Body of pancreas (tissue), 4 donors: ENCODE results near the gene SOHLH1. TPM values are rescaled to one million over a fixed set of nuclear protein-coding genes. Genes with fewer than 3 reads are reported as not detected.

Experiments
- ATAC-seq: fragments of 150-250 bp; one replicate; pipeline ENCODE4 v1.9.1; 2016
- DNase-seq, 4 donors: peaks; one replicate each; pipeline ENCODE4 v3.0.0-alpha.2; 2019
- H3K27ac ChIP-seq, 4 donors: fragments of 200-600 bp; sonication (generic); 1 replicate in 3 of 4; 2 replicates in 1 of 4; pipeline versions ENCODE4 v1.5.1 to v1.6.1; 2016 to 2019; ENCODE audit warnings: mild to moderate bottlenecking in 1 of 4, mixed read lengths in 1 of 4, moderate library complexity in 1 of 4
- H3K27me3 ChIP-seq, 2 donors: fragments of 200-600 bp; sonication (generic); one replicate each; pipeline ENCODE4 v1.6.0; 2016; ENCODE audit warnings: mild to moderate bottlenecking in 1 of 2
- H3K36me3 ChIP-seq, 2 donors: fragments of 200-600 bp; sonication (generic); replicated peaks in 1 of 2; 2 replicates each; pipeline ENCODE4 v1.5.1; 2016; ENCODE audit warnings: low read depth in 2 of 2; ENCODE audit not compliant: insufficient read depth in 1 of 2
- H3K4me1 ChIP-seq: fragments of 200-600 bp; sonication (generic); one replicate; pipeline ENCODE4 v1.6.0; 2016
- H3K4me3 ChIP-seq, 2 donors: fragments of 200-600 bp; sonication (generic); 1 replicate in 1 of 2; 2 replicates in 1 of 2; pipeline ENCODE4 v1.5.1; 2016 to 2019
- H3K9me3 ChIP-seq, 3 donors: fragments of 200-600 bp; sonication (generic); 1 replicate in 2 of 3; 2 replicates in 1 of 3; pipeline ENCODE4 v1.5.1; 2016
- POLR2A ChIP-seq, 3 donors: fragments of 450-650 bp; IDR thresholded peaks; one replicate each; pipeline ENCODE4 v1.6.1; 2016; ENCODE audit warnings: antibody characterized with exemption in 3 of 3, mild to moderate bottlenecking in 2 of 3
- WGBS, 2 donors: methylation state at CpG; one replicate each; pipeline ENCODE4 v1.1.5; 2017; 5-methylcytosine and 5-hydroxymethylcytosine counted together
- intact Hi-C: fragments of 100-400 bp; cut with DNase I; formaldehyde crosslinking; loops from one replicate; pipeline ENCODE4 v1.15.1; 2023
- total RNA-seq, 2 donors: library from RNA; depleted of rRNA; stranded (reverse); fragments of >200 nt; gene quantifications; one replicate each; pipeline ENCODE4 v1.1.0, GENCODE V29; 2016
- TF ChIP-seq, protein P1 (sequence below), 7 experiments: fragments of 450-650 bp in 4 of 7; fragments of 200-600 bp in 3 of 7; sonication (generic) in 3 of 7; IDR thresholded peaks; one replicate each; pipeline ENCODE4 v1.5.1; 2016 to 2019; ENCODE audit warnings: antibody characterized with exemption in 7 of 7

The SOHLH1 gene
- total RNA-seq, 2 donors from 2014 or later = not detected

DNA sequence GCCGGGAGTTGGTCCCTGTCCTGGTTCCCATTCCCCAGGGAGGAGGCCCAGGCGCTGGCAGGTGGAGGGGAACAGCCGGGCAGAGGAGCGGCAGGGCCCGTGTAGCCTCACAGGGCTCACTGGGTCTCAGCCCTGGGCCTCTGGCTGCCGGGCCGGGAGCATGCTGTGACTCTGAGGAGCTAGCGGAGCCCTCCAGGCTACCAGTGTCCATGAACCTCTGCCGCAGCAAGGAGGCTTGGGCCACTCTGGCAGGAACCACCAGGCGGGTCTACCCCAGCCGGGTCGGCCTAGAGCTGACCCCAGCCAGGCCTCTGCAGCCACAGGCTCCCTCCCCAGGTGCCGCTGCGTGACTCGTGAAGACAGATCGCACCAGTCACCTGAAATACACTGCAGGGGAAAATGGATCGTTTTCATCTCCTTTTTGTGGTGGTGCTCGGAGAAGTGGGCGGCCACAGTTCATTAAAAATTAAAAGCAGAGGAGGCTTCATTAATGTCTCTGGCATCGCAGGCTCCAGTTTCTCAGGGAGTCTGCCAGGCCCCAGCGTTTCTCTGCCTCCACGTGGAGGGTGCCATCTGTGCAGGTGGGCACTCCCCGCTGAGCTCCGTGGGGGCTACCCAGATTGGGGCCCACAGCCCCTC, 46.5 kb upstream of the SOHLH1 start:
- no peaks in the 10 kb centered on the region for H3K27me3 ChIP-seq
- H3K36me3 ChIP-seq = no peaks in the 10 kb centered on the region
- WGBS, 2 donors = 60 to 69% methylated on average over 4 to 24 of the region's 24 CpGs
- TF ChIP-seq, protein P1, sequence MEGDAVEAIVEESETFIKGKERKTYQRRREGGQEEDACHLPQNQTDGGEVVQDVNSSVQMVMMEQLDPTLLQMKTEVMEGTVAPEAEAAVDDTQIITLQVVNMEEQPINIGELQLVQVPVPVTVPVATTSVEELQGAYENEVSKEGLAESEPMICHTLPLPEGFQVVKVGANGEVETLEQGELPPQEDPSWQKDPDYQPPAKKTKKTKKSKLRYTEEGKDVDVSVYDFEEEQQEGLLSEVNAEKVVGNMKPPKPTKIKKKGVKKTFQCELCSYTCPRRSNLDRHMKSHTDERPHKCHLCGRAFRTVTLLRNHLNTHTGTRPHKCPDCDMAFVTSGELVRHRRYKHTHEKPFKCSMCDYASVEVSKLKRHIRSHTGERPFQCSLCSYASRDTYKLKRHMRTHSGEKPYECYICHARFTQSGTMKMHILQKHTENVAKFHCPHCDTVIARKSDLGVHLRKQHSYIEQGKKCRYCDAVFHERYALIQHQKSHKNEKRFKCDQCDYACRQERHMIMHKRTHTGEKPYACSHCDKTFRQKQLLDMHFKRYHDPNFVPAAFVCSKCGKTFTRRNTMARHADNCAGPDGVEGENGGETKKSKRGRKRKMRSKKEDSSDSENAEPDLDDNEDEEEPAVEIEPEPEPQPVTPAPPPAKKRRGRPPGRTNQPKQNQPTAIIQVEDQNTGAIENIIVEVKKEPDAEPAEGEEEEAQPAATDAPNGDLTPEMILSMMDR (IDR thresholded peaks at IDR 0.05) = no peak
- no peak for TF ChIP-seq POLR2A (IDR thresholded peaks at IDR 0.05)
- no peaks in the 10 kb centered on the region for H3K9me3 ChIP-seq
- H3K4me1 ChIP-seq = no peaks in the 10 kb centered on the region
- no peak overlapping the region for H3K27ac ChIP-seq
- no peak for DNase-seq
- no peak for ATAC-seq
- intact Hi-C loops = no loop called here
- no peak overlapping the region for H3K4me3 ChIP-seq

DNA sequence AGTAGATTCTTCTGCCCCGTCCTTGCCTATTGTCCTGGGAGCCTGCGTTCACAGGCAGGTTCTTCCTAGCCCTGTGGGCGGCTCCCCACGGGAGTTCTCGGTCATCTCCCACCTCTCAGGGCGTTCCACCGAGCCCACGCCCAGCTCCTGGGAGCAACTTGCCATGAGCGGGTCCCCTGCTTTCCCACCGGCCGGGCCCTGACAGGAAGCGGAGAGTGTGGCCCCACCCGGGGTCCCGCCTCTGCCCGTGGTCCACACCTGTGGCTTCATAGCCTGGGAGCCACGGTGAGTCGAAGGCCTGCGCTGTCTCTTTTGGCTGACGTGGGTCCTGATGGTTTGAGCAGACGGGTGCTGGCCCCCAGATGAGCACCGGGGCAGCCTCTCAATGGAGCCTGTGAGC, 45.9 kb upstream of the SOHLH1 start:
- ATAC-seq (no peak), DNase-seq (no peak)
- H3K9me3 ChIP-seq = no peaks in the 10 kb centered on the region
- WGBS, 2 donors = 67 to 70% methylated on average over 11 to 21 of the region's 21 CpGs
- no peaks in the 10 kb centered on the region for H3K36me3 ChIP-seq
- no peak for TF ChIP-seq POLR2A (IDR thresholded peaks at IDR 0.05)
- TF ChIP-seq, protein P1 (IDR thresholded peaks at IDR 0.05) = no peak
- H3K27ac ChIP-seq = no peak overlapping the region
- H3K27me3 ChIP-seq = no peaks in the 10 kb centered on the region
- no peak overlapping the region for H3K4me3 ChIP-seq
- H3K4me1 ChIP-seq = no peaks in the 10 kb centered on the region
- intact Hi-C loops = no loop called here

DNA sequence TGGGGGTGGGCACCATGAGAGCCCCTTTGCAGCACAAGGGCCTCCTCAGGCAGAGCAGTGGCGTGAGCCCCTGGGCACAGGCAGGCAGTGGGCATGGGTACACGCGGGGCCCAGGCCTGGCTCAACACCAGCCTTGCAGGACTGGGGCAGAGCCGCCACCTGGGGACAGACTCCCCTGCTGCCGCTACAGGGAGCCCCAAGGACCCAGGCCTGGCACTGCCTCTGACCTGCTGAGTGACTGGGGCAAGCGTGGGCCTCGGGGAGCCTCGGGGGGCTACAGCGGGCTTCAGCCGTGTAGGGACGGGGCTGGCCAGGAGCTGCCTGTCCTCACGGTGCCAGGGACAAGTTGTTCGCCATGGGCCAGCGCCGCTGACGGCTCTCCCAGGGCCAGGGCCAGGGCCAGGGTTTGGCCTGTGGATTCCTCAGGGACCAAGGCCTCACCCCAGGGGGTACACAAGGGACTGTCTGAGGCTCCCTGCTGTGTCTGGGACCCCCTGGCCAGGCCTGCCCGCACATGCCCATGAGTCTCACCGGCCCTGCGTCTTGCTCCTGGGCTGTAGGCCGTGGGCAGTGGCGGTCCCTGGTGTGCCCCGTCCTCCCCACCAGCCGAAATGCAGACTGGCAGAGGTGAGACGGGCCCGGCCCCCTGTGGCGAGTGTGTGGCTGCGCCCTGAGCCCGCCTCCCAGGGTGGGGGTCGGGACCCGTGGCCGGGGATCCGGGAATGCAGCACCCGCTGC, 45.2 kb upstream of the SOHLH1 start:
- TF ChIP-seq POLR2A (IDR thresholded peaks at IDR 0.05) = no peak
- TF ChIP-seq, protein P1 (IDR thresholded peaks at IDR 0.05) = no peak
- intact Hi-C loops = no loop called here
- H3K4me3 ChIP-seq = no peak overlapping the region
- H3K27me3 ChIP-seq = no peaks in the 10 kb centered on the region
- ATAC-seq = no peak
- H3K36me3 ChIP-seq = no peaks in the 10 kb centered on the region
- H3K9me3 ChIP-seq = no peaks in the 10 kb centered on the region
- H3K27ac ChIP-seq = no peak overlapping the region
- 15 to 60% methylated on average over 5 to 22 of the region's 33 CpGs for WGBS, 2 donors
- H3K4me1 ChIP-seq = no peaks in the 10 kb centered on the region
- no peak for DNase-seq

DNA sequence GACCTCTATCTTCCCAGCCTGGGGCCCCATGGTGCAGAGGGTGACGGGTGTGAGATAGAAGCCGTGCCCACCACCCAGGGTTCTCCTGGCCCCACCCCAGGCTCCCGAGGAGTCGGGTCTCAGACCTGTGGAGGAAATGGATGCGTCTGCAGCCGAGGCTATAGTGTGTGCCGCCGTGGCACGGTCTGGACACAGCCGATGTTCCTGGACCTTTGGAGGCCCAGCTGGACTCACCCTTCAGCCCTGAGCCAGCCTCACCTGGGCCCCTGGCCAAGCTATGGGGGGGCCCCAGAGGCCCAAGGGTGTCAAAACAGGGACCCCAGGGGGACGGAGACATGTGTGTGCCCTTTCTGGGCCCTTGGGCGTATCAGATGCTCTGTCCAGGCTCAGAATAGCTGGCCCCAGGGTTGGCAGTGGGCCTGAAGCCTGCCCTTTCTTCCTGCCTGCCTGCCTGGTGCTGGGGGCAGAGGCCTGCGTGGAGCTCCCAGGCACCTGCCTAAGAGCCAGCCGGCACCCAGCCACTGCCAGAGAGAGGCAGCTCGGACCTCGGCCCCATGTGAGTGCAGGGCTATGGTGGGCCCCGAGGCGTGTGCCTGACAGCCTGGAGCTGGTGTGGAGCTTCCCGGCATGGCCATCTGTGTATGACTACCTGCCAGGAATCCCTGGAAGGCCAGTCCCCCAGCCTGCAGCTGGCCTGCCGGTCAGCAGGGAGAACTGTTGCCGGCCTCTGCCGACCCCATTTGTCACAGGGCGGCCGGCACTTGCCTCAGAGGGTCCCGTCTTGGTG, 44.5 kb upstream of the SOHLH1 start:
- Histone ChIP-seq H3K4me1 (no peaks in the 10 kb centered on the region), H3K36me3 (no peaks in the 10 kb centered on the region), H3K27me3 (no peaks in the 10 kb centered on the region), H3K27ac (no peak overlapping the region), H3K9me3 (no peaks in the 10 kb centered on the region), H3K4me3 (no peak overlapping the region)
- ATAC-seq (no peak), DNase-seq (no peak)
- intact Hi-C loops = no loop called here
- WGBS, 2 donors = 52 to 69% methylated on average over 6 to 23 of the region's 25 CpGs
- TF ChIP-seq, protein P1 (IDR thresholded peaks at IDR 0.05) = no peak
- TF ChIP-seq POLR2A (IDR thresholded peaks at IDR 0.05) = no peak
